ENCODE data around the gene KANSL1. TPM values are rescaled to one million over a fixed set of nuclear protein-coding genes. Genes with fewer than 3 reads are reported as not detected.

KANSL1 gene
- total RNA-seq, 1 donor from 2014 or later: 136 TPM

- H3K27ac Mint-ChIP-seq: no peak overlapping the region
- H3K4me1 Mint-ChIP-seq: peaks cover 4% of the 10 kb centered on the region
- peaks cover 2% of the 10 kb centered on the region for H3K27me3 Mint-ChIP-seq (ENCODE audit: insufficient read depth, low read depth)
- Histone ChIP-seq H4K20me1 (ENCODE audit: low read depth) (peaks cover 85% of the 10 kb centered on the region), H3K9ac (no peak overlapping the region), H3K9me3 (ENCODE audit: low read depth) (no peaks in the 10 kb centered on the region), H3K27ac (no peak overlapping the region), H3K4me3 (no peak overlapping the region), H2AFZ (replicated peaks) (no peak overlapping the region), H3F3A (ENCODE audit: low read depth) (peaks cover 9% of the 10 kb centered on the region), H3K79me2 (ENCODE audit: low read depth) (peaks cover 98% of the 10 kb centered on the region), H3K27me3 (no peaks in the 10 kb centered on the region), H3K4me2 (no peak overlapping the region), H3K36me3 (peaks cover 7% of the 10 kb centered on the region), H3K4me1 (peaks cover 16% of the 10 kb centered on the region)
- no peak overlapping the region for H3K4me3 Mint-ChIP-seq
- TF ChIP-seq EZH2phosphoT487 (IDR thresholded peaks at IDR 0.05) (no peak), EZH2 (IDR thresholded peaks at IDR 0.05) (no peak), CTCF (IDR thresholded peaks at IDR 0.05) (no peak)
- no peak for DNase-seq (ENCODE audit: low spot score)
- H3K9me3 Mint-ChIP-seq: no peaks in the 10 kb centered on the region
- peaks cover 14% of the 10 kb centered on the region for H3K36me3 Mint-ChIP-seq
These were observed 106.4 kb downstream of the KANSL1 start for GRCh38 chr17:46086821-46087220.

- Histone ChIP-seq H2AFZ (replicated peaks) (no peak overlapping the region), H3K79me2 (ENCODE audit: low read depth) (peaks cover 97% of the 10 kb centered on the region), H3K9ac (no peak overlapping the region), H4K20me1 (ENCODE audit: low read depth) (peaks cover 87% of the 10 kb centered on the region), H3K4me1 (peaks cover 28% of the 10 kb centered on the region), H3K27ac (no peak overlapping the region), H3K27me3 (no peaks in the 10 kb centered on the region), H3K4me3 (no peak overlapping the region), H3K9me3 (ENCODE audit: low read depth) (no peaks in the 10 kb centered on the region), H3K36me3 (peaks cover 16% of the 10 kb centered on the region), H3F3A (ENCODE audit: low read depth) (peaks cover 14% of the 10 kb centered on the region), H3K4me2 (no peak overlapping the region)
- no peak for DNase-seq (ENCODE audit: low spot score)
- Mint-ChIP-seq H3K27ac (no peak overlapping the region), H3K4me1 (peaks cover 4% of the 10 kb centered on the region), H3K4me3 (no peak overlapping the region), H3K9me3 (no peaks in the 10 kb centered on the region), H3K36me3 (peaks cover 18% of the 10 kb centered on the region), H3K27me3 (ENCODE audit: insufficient read depth, low read depth) (peaks cover 2% of the 10 kb centered on the region)
- no peak for TF ChIP-seq EZH2phosphoT487 (IDR thresholded peaks at IDR 0.05)
- no peak for TF ChIP-seq CTCF (IDR thresholded peaks at IDR 0.05)
- no peak for TF ChIP-seq EZH2 (IDR thresholded peaks at IDR 0.05)
These were observed 107.7 kb downstream of the KANSL1 start for GRCh38 chr17:46085522-46085921.

GRCh38 chr17:46082257-46082656 is 111.0 kb downstream of the KANSL1 start:
- peaks cover 16% of the 10 kb centered on the region for H3K4me1 Mint-ChIP-seq
- Histone ChIP-seq H3K9ac (no peak overlapping the region), H3K27ac (no peak overlapping the region), H2AFZ (replicated peaks) (no peak overlapping the region), H4K20me1 (ENCODE audit: low read depth) (peaks cover 94% of the 10 kb centered on the region), H3K79me2 (ENCODE audit: low read depth) (peaks cover 97% of the 10 kb centered on the region), H3F3A (ENCODE audit: low read depth) (peaks cover 19% of the 10 kb centered on the region), H3K4me3 (no peak overlapping the region), H3K4me1 (peaks cover 28% of the 10 kb centered on the region), H3K36me3 (peaks cover 21% of the 10 kb centered on the region), H3K27me3 (no peaks in the 10 kb centered on the region), H3K4me2 (no peak overlapping the region), H3K9me3 (ENCODE audit: low read depth) (no peaks in the 10 kb centered on the region)
- H3K27me3 Mint-ChIP-seq (ENCODE audit: insufficient read depth, low read depth): peaks cover 2% of the 10 kb centered on the region
- DNase-seq (ENCODE audit: low spot score): no peak
- peaks cover 3% of the 10 kb centered on the region for H3K9me3 Mint-ChIP-seq
- H3K27ac Mint-ChIP-seq: no peak overlapping the region
- no peak overlapping the region for H3K4me3 Mint-ChIP-seq
- no peak for TF ChIP-seq EZH2 (IDR thresholded peaks at IDR 0.05)
- H3K36me3 Mint-ChIP-seq: peaks cover 26% of the 10 kb centered on the region

- peaks cover 97% of the 10 kb centered on the region for H3K79me2 ChIP-seq (ENCODE audit: low read depth)
- H4K20me1 ChIP-seq (ENCODE audit: low read depth): peaks cover 81% of the 10 kb centered on the region
These were observed 112.3 kb downstream of the KANSL1 start for GRCh38 chr17:46081018-46081320.

More at GRCh38 chr17:46081018-46081320, 112.3 kb downstream of the KANSL1 start:
- DNase-seq (ENCODE audit: low spot score): no peak
- Mint-ChIP-seq H3K27ac (no peak overlapping the region), H3K36me3 (peaks cover 26% of the 10 kb centered on the region), H3K4me1 (peaks cover 19% of the 10 kb centered on the region), H3K9me3 (peaks cover 8% of the 10 kb centered on the region), H3K27me3 (ENCODE audit: insufficient read depth, low read depth) (peaks cover 2% of the 10 kb centered on the region), H3K4me3 (no peak overlapping the region)
- Histone ChIP-seq H3F3A (ENCODE audit: low read depth) (peaks cover 27% of the 10 kb centered on the region), H3K9ac (no peak overlapping the region), H3K27me3 (no peaks in the 10 kb centered on the region), H3K36me3 (peaks cover 21% of the 10 kb centered on the region), H3K27ac (no peak overlapping the region), H3K4me1 (peaks cover 28% of the 10 kb centered on the region), H2AFZ (replicated peaks) (no peak overlapping the region), H3K4me2 (no peak overlapping the region), H3K9me3 (ENCODE audit: low read depth) (no peaks in the 10 kb centered on the region), H3K4me3 (no peak overlapping the region)
- TF ChIP-seq EZH2phosphoT487 (IDR thresholded peaks at IDR 0.05) (no peak), EZH2 (IDR thresholded peaks at IDR 0.05) (no peak), CTCF (IDR thresholded peaks at IDR 0.05) (no peak)
